Immature natural killer cell (primary cell): ENCODE results near the gene CLIC5. TPM values are rescaled to one million over a fixed set of nuclear protein-coding genes. Genes with fewer than 3 reads are reported as not detected.

Experiments
- DNase-seq, 3 donors: peaks; one replicate each; pipeline ENCODE4 v3.0.0; 2022; ENCODE audit warnings: mixed read lengths in 1 of 3
- H3K27ac Mint-ChIP-seq, 6 donors: one replicate each; pipeline ENCODE4 v1.8.0; 2020; ENCODE audit warnings: mixed read lengths in 6 of 6, mild to moderate bottlenecking in 5 of 6, inconsistent platforms in 4 of 6, moderate library complexity in 3 of 6
- H3K27me3 Mint-ChIP-seq, 3 donors: one replicate each; pipeline ENCODE4 v1.8.0; 2020 to 2021; ENCODE audit warnings: low read depth in 3 of 3, mild to moderate bottlenecking in 3 of 3, mixed read lengths in 3 of 3, moderate library complexity in 3 of 3, inconsistent platforms in 1 of 3
- H3K36me3 Mint-ChIP-seq, 3 donors: one replicate each; pipeline ENCODE4 v1.8.0; 2020; ENCODE audit warnings: mixed read lengths in 3 of 3, inconsistent platforms in 2 of 3, mild to moderate bottlenecking in 2 of 3
- H3K4me1 Mint-ChIP-seq, 2 donors: one replicate each; pipeline ENCODE4 v1.8.0; 2020; ENCODE audit warnings: inconsistent platforms in 2 of 2, mild to moderate bottlenecking in 2 of 2, mixed read lengths in 2 of 2, moderate library complexity in 1 of 2
- H3K4me3 Mint-ChIP-seq, 5 donors: one replicate each; pipeline ENCODE4 v1.8.0; 2020; ENCODE audit warnings: mild to moderate bottlenecking in 5 of 5, mixed read lengths in 5 of 5, inconsistent platforms in 3 of 5, moderate library complexity in 3 of 5
- H3K9me3 Mint-ChIP-seq, 6 donors: one replicate each; pipeline ENCODE4 v1.8.0; 2020; ENCODE audit warnings: mild to moderate bottlenecking in 6 of 6, mixed read lengths in 6 of 6, inconsistent platforms in 4 of 6, moderate library complexity in 3 of 6
- polyA plus RNA-seq, 3 donors: library from polyadenylated mRNA; unstranded; fragments of 300-500 nt; fragmentation: Illumina TruSeq; gene quantifications; one replicate each; pipeline ENCODE4 v1.2.3, GENCODE V29; 2021

CLIC5 gene
- polyA plus RNA-seq, 3 donors from 2014 or later: 0.44 TPM; not detected in 2

GRCh38 chr6:46023216-46023915, 7.7 kb upstream of the CLIC5 start:
- Mint-ChIP-seq H3K36me3 (no peaks in the 10 kb centered on the region), H3K27me3 (peaks cover 4 to 11% (median 7%) of the 10 kb centered on the region in 3 donors), H3K9me3 (no peaks in the 10 kb centered on the region), H3K4me1 (no peaks in the 10 kb centered on the region), H3K4me3 (no peak overlapping the region), H3K27ac (no peak overlapping the region)
- DNase-seq: no peak

DNA sequence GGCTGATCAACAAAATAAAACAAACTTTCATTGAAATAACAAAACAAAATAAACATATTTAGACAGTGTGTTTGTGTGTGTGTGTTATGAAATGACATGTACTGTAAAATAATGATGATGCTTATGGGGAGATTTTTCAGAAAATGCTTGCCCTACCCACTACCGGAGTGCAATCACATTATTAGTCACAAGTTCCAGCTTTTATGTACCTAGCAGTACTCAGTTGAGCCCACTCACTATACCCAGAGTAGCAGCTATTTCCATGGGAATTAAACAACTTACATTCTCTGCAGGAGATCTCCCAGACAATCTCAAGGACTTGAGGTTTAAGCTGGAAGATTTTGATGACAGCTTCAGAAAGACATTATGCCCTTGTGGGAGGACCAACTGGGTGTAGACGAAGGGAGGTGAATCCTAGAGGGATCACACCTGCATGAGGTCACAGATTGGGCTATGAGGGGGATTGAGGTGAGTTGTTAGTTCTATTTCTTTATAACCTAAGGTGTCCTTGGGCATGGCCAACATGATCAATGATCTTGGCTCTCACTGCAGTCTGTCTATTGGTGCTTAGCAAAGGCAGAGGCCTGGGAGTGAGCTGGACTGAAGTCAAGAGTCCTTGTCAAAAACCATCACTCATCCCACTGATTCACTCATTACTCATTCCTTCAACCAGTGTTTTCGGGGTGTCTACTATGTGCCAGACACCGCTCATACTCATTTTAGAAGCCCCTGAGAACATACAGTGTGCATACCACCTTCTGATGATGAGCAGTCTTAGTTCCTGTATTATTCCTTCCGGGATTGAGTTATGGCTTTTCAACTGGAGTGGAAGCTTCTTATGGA, 6.7 kb upstream of the CLIC5 start:
- H3K36me3 Mint-ChIP-seq: no peaks in the 10 kb centered on the region
- H3K4me1 Mint-ChIP-seq: peaks cover 0 to 2% of the 10 kb centered on the region in 2 donors
- H3K9me3 Mint-ChIP-seq: no peaks in the 10 kb centered on the region
- H3K4me3 Mint-ChIP-seq: no peak overlapping the region
- DNase-seq: no peak
- H3K27me3 Mint-ChIP-seq: peaks cover 9 to 15% (median 9%) of the 10 kb centered on the region in 3 donors
- H3K27ac Mint-ChIP-seq: no peak overlapping the region

- no peak for DNase-seq
- H3K27ac Mint-ChIP-seq: no peak overlapping the region
- no peaks in the 10 kb centered on the region for H3K36me3 Mint-ChIP-seq
- H3K4me1 Mint-ChIP-seq: peaks cover 29 to 32% of the 10 kb centered on the region in 2 donors
- H3K27me3 Mint-ChIP-seq: peaks cover 12 to 18% (median 18%) of the 10 kb centered on the region in 3 donors
- peaks cover 0 to 2% (median 0%) of the 10 kb centered on the region in 6 donors for H3K9me3 Mint-ChIP-seq
- H3K4me3 Mint-ChIP-seq: no peak overlapping the region
Observed at GRCh38 chr6:46017726-46018125, 2.1 kb upstream of the CLIC5 start.

GRCh38 chr6:46016063-46016608, 476 bp upstream of the CLIC5 start:
- H3K9me3 Mint-ChIP-seq: peaks cover 0 to 2% (median 0%) of the 10 kb centered on the region in 6 donors
- H3K36me3 Mint-ChIP-seq: no peaks in the 10 kb centered on the region
- H3K27me3 Mint-ChIP-seq: peaks cover 10 to 18% (median 16%) of the 10 kb centered on the region in 3 donors
- no peak for DNase-seq
- H3K27ac Mint-ChIP-seq: no peak overlapping the region
- H3K4me3 Mint-ChIP-seq: peak overlapping the region; percentile 42 to 81 (median 67)
- peaks cover 45 to 48% of the 10 kb centered on the region in 2 donors for H3K4me1 Mint-ChIP-seq

DNA sequence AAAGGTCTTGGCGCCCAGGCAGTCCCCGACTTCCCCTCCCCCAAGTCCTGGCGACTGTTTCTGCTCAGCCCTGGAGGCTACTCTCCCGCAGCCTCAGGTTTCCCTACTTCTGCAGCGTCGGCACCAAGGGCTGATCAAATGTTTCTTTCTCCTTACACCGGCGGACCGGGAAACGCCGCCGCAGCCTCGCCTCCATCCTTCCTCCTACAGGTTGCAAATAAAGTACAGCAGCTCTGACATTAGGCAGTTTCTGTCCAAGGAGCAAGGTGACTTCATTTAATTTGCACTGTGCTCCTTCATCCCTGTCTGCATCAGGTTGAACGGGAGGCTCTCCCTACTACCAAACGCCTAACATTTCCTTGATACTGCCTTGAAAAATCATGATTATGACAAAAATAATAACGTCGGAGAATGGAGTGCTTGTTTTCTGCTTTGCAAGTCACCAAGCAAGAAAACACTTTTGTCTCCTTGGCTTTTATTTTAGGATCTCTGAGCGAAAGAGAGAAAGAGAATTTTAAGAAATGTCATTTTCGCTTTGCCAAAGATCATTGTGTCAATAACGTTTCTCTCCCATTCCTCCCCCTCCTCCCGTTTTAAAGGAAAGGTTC, 1.0 kb downstream of the CLIC5 start:
- DNase-seq: peak in 1 of 3 donors; percentile 12
- peaks cover 10 to 21% (median 16%) of the 10 kb centered on the region in 3 donors for H3K27me3 Mint-ChIP-seq
- peaks cover 0 to 2% (median 0%) of the 10 kb centered on the region in 6 donors for H3K9me3 Mint-ChIP-seq
- peak overlapping the region; percentile 3 to 74 (median 61) for H3K27ac Mint-ChIP-seq
- peaks cover 60% of the 10 kb centered on the region in 2 donors for H3K4me1 Mint-ChIP-seq
- H3K4me3 Mint-ChIP-seq: peak overlapping the region; percentile 77 to 89 (median 81)
- no peaks in the 10 kb centered on the region for H3K36me3 Mint-ChIP-seq

DNA sequence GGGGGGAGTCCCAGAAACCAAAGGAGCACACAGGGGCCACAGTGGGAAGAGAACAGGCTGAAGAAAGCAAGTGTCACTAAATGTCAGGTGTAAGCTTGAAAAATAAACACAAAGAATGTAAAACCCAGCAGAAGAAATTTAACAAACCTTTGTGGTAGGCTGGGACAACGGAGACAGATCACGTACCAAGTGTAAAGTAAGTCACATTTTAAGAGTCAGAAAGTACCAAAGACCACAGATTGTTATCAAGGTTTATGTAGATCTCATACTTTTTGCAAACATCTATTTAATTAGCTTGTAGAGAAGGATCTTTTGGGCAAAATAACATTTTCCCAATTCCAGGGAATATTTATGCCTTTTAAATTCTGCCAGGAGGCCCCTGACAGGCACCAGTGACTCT, 1.6 kb downstream of the CLIC5 start:
- Mint-ChIP-seq H3K27ac (peak overlapping the region; percentile 3 to 74 (median 52)), H3K4me1 (peaks cover 60 to 65% of the 10 kb centered on the region in 2 donors), H3K4me3 (peak overlapping the region; percentile 77 to 89 (median 81)), H3K9me3 (peaks cover 0 to 2% (median 0%) of the 10 kb centered on the region in 6 donors), H3K27me3 (peaks cover 10 to 21% (median 16%) of the 10 kb centered on the region in 3 donors), H3K36me3 (no peaks in the 10 kb centered on the region)
- DNase-seq: peak in 2 of 3 donors; percentile 6 to 13

DNA sequence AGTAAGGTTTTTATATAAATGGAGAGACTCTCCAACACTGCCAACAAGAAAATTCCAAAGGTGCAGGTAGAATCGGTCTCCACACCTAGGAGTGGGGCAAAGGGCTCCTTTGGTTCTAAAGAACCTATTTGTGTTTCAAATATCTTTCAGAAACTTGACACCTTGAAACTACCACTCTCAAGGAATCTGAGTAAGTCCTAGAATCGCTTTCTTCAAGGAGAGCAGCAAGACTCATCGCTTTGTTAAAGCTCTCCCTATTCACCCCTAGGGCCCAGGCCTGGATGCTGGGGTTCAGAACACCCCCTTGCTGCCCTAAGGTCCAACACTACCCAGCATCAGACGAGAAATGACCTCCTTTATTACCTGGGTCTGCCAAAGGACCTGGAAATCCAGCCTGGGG, 2.0 kb downstream of the CLIC5 start:
- Mint-ChIP-seq H3K4me1 (peaks cover 60 to 65% of the 10 kb centered on the region in 2 donors), H3K4me3 (peak overlapping the region; percentile 4 to 89 (median 77)), H3K9me3 (peaks cover 0 to 2% (median 0%) of the 10 kb centered on the region in 6 donors), H3K36me3 (no peaks in the 10 kb centered on the region), H3K27ac (peak overlapping the region; percentile 3 to 85 (median 58)), H3K27me3 (peaks cover 7 to 18% (median 16%) of the 10 kb centered on the region in 3 donors)
- DNase-seq: no peak

DNA sequence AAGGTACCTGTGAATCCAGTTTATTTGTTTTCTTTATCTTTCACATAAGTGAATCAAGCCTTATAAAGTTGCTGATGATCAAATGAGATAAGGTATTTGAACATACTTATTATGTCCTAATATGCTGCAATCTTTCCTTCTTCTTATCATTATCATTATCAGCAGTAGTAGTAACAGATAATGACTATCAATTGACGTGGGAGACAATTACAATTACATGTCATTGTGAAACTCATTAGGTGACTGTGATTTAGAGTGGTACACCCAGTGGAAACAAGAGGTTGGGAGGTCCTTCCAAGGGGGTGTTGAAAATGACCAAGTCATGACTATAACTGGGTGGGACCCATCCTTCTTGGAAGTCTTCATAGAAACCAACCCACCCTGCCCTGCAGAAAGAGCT, 2.8 kb downstream of the CLIC5 start:
- H3K4me3 Mint-ChIP-seq: no peak overlapping the region
- DNase-seq: no peak
- H3K27me3 Mint-ChIP-seq: peaks cover 7 to 15% (median 15%) of the 10 kb centered on the region in 3 donors
- peaks cover 60 to 65% of the 10 kb centered on the region in 2 donors for H3K4me1 Mint-ChIP-seq
- peak overlapping the region; percentile 36 to 90 (median 82) for H3K27ac Mint-ChIP-seq
- peaks cover 0 to 2% (median 0%) of the 10 kb centered on the region in 6 donors for H3K9me3 Mint-ChIP-seq
- peaks cover 0 to 5% (median 0%) of the 10 kb centered on the region in 3 donors for H3K36me3 Mint-ChIP-seq

DNA sequence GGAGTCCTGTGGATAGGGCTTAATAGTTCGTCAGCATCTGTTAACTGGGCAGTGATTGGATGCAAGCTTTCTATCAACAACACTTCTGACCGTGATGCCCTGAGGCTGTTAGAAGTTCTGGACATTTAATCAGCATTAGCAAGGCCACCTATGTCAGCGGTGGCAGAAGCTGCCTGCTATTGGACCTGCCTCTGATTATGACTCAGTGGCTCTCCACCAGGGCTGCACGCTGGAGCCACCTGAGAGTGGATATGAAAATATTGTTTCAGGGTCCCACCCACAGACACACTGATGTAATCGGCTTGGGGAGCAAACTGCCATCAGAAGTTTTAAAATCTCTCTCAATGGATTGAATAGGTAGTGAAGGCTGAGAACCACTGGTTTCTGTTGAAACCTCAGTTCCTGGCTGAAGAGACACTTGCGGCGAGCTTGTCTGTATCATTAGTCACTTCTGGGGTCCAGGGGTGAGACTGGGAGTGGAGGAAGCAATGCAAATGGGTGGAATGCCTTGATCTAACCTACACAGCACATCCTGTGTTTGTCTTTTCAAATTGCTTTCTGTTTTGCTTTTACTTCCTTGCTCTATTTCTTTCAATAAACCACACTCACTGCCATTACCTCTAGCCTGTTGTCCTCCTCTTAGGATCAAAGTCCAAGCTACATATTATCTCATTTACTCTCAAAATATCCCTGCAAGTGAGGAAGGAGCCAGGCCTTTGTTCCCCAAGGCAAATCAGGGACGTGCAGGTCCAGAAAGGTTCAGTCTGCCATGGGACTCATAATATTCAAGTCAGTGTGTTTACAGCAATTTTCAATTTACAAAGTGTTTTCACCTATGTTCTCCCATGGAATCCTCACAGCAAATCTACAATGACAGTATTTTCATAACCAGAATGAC, 4.2 kb downstream of the CLIC5 start:
- peak overlapping the region; percentile 73 to 90 (median 86) for H3K27ac Mint-ChIP-seq
- H3K36me3 Mint-ChIP-seq: peaks cover 0 to 5% (median 0%) of the 10 kb centered on the region in 3 donors
- no peaks in the 10 kb centered on the region for H3K9me3 Mint-ChIP-seq
- peak overlapping the region; percentile 41 to 81 (median 74) for H3K4me3 Mint-ChIP-seq
- peaks cover 53 to 60% of the 10 kb centered on the region in 2 donors for H3K4me1 Mint-ChIP-seq
- H3K27me3 Mint-ChIP-seq: peaks cover 2 to 6% (median 6%) of the 10 kb centered on the region in 3 donors
- peak; percentile 74 to 76 (median 74) for DNase-seq

GRCh38 chr6:46010771-46011170, 4.9 kb downstream of the CLIC5 start:
- peaks cover 47 to 57% of the 10 kb centered on the region in 2 donors for H3K4me1 Mint-ChIP-seq

GRCh38 chr6:46010270-46010669, 5.4 kb downstream of the CLIC5 start:
- DNase-seq: peak in 2 of 3 donors; percentile 14 to 17
- Mint-ChIP-seq H3K27ac (peak overlapping the region; percentile 36 to 86 (median 76)), H3K4me1 (peaks cover 47 to 62% of the 10 kb centered on the region in 2 donors), H3K36me3 (peaks cover 0 to 5% (median 0%) of the 10 kb centered on the region in 3 donors), H3K9me3 (no peaks in the 10 kb centered on the region), H3K4me3 (peak overlapping the region; percentile 25 to 81 (median 74)), H3K27me3 (peaks cover 3 to 7% (median 5%) of the 10 kb centered on the region in 3 donors)

More at GRCh38 chr6:46010771-46011170, 4.9 kb downstream of the CLIC5 start:
- H3K36me3 Mint-ChIP-seq: peaks cover 0 to 5% (median 0%) of the 10 kb centered on the region in 3 donors
- no peaks in the 10 kb centered on the region for H3K9me3 Mint-ChIP-seq
- DNase-seq: peak in 2 of 3 donors; percentile 6 to 7
- peak overlapping the region; percentile 73 to 90 (median 86) for H3K27ac Mint-ChIP-seq
- H3K4me3 Mint-ChIP-seq: peak overlapping the region; percentile 41 to 81 (median 74)
- H3K27me3 Mint-ChIP-seq: peaks cover 2 to 7% (median 3%) of the 10 kb centered on the region in 3 donors

DNA sequence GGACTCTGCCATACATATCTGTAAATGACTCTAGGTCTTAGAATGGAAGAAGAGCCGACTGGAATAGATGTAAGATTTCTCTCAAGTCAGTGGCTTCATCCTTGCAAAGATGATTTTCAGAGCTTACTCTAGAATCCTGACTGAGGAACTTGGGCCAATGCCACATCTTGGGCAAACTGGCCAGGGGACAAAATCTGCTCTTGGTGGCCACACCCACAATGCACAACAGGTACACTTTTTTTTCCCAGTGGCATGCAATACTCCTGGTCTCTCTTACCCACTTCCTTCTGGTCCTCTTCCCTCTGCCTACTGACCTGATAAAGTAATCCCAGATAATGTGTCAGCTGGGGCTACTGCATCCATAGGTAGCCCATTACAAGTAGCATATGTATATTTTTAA, 13.4 kb downstream of the CLIC5 start:
- H3K36me3 Mint-ChIP-seq: peaks cover 0 to 3% (median 0%) of the 10 kb centered on the region in 3 donors
- H3K4me1 Mint-ChIP-seq: peaks cover 0 to 5% of the 10 kb centered on the region in 2 donors
- H3K4me3 Mint-ChIP-seq: no peak overlapping the region
- H3K27me3 Mint-ChIP-seq: peaks cover 2 to 5% (median 3%) of the 10 kb centered on the region in 3 donors
- H3K27ac Mint-ChIP-seq: no peak overlapping the region
- no peak for DNase-seq
- H3K9me3 Mint-ChIP-seq: no peaks in the 10 kb centered on the region
